GM12891 (cell line): ENCODE results near the gene C19orf81.

ENCODE experiments used
- POLR2A ChIP-seq: IDR thresholded peaks from 2 replicates; pipeline ENCODE4 v1.6.1; 2011; ENCODE audit warnings: low read depth, low read length, control low read depth
- POLR2AphosphoS5 ChIP-seq: IDR thresholded peaks from 2 replicates; pipeline ENCODE4 v1.6.1; 2011; ENCODE audit warnings: low read depth, low read length, control low read depth
- SPI1 ChIP-seq: IDR thresholded peaks from 2 replicates; pipeline ENCODE4 v1.6.1; 2011; ENCODE audit warnings: low read depth, low read length, control low read depth

GRCh38 chr19:50657712-50658440 lies 8.6 kb downstream of the C19orf81 start:
- TF ChIP-seq SPI1: no peak
- no peak for TF ChIP-seq POLR2AphosphoS5
- no peak for TF ChIP-seq POLR2A
